DMS 273 (cell line): ENCODE results near the gene ZNF579.

Source experiments
- DNase-seq: peaks from one replicate; lab custom pipeline; 2025; ENCODE audit not compliant: unreplicated experiment; lab: John Stamatoyannopoulos, UW

ZNF579 gene

GRCh38 chr19:55613396-55613795 is 32.7 kb upstream of the ZNF579 start:
- DNase-seq = no peak

- DNase-seq = no peak
Observed at GRCh38 chr19:55611983-55612645, 31.5 kb upstream of the ZNF579 start.

DNA sequence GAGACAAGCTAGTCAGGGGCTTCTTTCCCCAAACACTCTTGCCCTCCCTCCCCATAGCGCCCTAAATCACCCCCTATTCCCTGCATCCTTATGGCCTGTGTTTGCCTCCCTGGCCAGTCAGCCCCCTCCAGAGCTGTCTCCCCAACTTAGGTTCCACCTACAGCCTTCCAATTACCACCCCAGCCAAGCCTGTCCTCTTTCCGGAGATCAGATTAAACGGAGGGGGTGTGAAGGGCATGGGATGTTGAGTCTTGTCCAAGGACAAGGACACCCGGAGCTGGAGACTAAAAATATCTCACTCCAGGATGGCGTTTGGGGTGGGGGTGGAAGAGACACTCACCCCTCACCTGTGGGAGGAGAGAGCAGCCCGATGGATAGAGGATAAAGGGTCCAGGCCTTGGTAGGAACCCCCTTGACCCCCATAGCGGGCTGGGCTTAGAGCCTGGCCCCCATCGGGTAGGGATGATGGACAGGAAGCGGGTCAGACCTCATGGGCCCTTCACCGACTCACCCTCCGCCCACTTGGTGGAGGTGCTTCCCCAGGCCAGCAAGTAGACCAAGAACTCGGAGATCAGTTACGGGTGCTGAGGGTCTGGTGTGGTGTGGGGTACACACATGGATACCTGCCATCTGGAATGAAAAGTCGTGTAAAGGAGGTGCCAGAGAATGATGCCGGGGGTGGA is 30.8 kb upstream of the ZNF579 start:
- no peak for DNase-seq

- DNase-seq = no peak
Observed at GRCh38 chr19:55609326-55609725, 28.7 kb upstream of the ZNF579 start.

DNA sequence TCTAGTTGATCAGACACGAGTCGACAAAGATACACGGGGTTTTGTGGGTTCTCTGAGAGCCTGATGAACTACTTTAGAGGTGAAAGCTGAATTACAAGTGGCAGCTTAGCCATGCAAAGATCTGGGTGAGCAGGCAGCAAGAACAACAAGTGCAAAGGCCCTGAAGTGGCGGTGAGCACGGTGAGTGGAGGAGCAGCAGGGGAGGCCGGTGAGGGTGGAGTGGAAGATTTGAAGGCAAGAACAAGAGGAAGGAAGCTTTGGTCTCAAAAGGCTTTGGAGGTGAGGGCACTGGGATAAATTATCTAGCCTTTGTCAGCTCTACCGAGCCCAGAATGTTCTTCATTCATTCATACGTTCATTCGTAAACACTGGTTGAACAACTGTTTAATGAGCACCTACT is 26.2 kb upstream of the ZNF579 start:
- DNase-seq = no peak

GRCh38 chr19:55606471-55606787 is 25.8 kb upstream of the ZNF579 start:
- no peak for DNase-seq

DNA sequence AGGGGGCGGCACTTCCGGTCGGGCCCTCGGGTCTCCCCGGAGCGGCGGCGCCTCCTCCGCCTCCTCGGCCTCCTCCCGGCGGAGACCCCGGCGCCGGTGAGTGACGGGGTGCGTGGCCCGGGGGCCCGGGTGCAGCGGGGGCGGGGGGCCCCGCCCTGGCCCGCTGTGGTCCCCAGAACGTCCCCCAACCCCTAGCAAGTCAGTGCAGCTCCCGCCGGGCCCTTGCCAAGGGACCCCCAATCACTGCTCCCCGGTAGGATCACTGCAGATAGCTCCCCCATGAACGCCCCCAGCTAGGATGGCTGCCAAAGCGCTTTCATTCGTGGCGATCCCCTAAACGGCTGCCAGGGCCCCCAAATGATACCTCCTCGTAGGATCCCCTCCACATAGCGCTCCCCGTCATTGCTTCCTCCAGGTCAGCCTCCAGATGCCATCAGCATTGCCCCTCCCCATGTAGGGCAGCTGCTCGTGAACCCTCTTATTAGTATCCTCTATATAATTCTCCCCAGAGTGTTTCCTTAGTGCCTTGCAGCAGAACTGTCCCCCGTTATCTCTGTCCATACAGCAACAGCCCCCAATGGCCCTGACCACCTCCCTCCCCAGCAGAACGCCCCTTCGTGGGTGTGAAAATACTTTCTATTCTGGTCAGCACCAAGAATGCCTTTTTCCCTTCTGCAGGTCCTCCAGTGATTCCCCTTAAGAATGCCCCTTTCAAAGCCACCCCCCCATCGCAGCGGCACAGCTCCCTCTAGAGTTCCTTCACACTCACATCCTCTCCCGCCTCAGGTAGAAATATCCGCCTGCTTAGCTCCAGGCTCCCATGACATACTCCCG is 25.2 kb upstream of the ZNF579 start, which contains the start of gene ZNF865:
Gene ZNF865 (plus strand): TSS at position 11 of the 834 bp plus-strand sequence. CDS start 7,972 bp downstream, outside the sequence.
- peak; percentile 89 for DNase-seq

DNA sequence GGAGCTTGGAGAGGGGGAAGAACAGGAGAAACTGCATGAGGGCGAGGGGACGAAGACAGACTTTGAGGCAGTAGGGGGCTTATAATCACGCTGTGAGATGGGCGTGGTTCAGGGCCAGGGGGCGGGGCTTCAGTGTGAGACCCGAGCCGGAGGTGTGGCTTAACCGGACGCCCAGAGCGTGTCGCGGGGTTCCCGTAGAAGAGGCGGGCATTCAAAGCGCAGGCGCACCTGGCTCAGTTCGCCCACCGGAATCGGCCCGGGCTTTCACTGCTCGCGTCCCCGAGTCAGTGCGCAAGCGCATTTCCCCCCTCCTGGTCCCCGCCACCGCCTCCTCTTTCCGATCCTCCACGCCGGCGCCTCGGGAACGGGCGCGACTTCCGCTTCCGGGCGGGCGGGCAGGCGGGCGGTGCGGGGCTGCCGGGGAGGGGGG is 24.6 kb upstream of the ZNF579 start:
- peak; percentile 99 for DNase-seq

- DNase-seq = no peak
Observed at GRCh38 chr19:55603581-55604292, 23.1 kb upstream of the ZNF579 start.

DNA sequence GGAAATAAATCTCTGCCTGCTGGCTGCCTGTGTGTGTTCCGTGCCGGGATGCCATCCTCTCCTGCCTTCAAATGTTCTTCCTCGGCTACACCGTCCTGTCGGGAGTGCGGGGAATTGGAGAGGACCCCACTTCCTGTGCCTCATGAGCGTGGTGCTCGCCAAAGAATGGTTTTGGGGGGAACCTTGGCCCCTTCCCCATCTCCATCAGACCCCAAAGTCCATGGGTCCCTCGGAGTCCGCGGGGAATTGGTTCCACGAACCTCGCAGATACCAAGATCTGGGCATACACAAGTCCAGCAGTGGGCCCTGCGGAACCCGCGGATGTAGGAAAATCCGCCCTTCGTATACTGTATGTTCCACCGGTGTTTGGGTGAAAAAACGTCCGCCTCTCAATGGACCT is 22.5 kb upstream of the ZNF579 start:
- no peak for DNase-seq

- DNase-seq = no peak
Observed at GRCh38 chr19:55602104-55603001, 21.7 kb upstream of the ZNF579 start.

DNA sequence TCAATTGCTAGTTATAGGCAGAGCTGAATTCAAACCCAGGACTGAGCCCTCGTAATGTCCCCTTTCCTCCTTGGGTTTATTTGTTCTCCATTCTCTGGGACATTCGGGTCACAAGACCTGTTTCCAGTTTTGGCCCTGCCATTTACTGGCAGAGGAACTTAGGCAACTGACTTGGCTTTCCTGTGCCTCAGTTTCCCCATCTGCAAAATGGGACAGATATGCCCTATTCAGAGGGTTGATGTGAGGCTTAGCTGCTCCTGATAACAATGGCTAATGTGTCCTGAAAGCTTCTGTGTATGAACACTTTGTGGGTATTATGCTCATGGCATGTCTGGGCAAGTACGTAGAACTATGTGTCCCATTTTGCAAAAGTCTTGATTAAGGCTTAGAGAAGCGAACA is 20.4 kb upstream of the ZNF579 start:
- DNase-seq = no peak

DNA sequence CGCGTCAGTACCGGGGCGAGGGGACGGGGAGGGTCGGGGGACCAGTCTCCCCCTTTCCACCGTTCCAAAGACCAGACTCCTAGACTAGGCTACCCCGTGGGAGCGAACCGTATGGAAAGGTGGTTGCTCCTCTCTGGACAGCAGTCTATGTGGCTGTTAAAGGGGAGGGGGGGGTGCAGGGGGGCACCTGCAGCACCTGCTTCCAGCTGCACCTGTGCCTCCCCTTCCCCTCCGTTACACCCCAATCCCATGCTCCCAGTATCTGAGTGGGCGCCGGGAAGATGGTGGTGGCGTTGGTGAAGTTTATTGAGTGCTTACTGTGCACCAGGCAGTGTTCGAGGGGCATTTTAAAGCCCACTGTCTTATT is 20.0 kb upstream of the ZNF579 start:
- DNase-seq = no peak

GRCh38 chr19:55599842-55600661 is 19.4 kb upstream of the ZNF579 start, which contains the start of gene ZNF524:
TSS of gene ZNF524 (plus strand) at chr19:55600288. CDS start at chr19:55602113, 1,825 bp downstream.
- DNase-seq = peak; percentile 97

DNA sequence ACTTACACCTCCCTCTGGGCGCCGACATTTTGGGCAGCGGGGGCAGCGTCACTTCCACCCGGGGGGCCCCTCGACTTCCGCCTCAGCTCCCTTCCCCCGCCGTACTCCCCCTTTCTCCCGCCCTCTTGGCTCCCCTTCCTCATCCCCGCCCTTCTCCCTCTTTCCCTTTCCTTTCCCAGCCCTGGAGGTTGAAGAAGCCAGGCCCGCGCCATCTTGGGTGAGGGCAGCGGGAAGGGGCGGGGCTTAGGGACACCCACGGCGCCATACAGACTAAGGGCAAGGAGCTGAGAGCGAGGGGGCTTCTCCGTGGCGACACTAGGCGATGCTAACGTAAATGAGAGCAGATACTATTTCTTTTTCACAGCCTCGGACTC is 18.8 kb upstream of the ZNF579 start, which contains the start of gene FIZ1:
Gene FIZ1 (minus strand): TSS at position 50 of the 374 bp plus-strand sequence. CDS start 1,652 bp downstream, outside the sequence.
- DNase-seq = peak; percentile 99

DNA sequence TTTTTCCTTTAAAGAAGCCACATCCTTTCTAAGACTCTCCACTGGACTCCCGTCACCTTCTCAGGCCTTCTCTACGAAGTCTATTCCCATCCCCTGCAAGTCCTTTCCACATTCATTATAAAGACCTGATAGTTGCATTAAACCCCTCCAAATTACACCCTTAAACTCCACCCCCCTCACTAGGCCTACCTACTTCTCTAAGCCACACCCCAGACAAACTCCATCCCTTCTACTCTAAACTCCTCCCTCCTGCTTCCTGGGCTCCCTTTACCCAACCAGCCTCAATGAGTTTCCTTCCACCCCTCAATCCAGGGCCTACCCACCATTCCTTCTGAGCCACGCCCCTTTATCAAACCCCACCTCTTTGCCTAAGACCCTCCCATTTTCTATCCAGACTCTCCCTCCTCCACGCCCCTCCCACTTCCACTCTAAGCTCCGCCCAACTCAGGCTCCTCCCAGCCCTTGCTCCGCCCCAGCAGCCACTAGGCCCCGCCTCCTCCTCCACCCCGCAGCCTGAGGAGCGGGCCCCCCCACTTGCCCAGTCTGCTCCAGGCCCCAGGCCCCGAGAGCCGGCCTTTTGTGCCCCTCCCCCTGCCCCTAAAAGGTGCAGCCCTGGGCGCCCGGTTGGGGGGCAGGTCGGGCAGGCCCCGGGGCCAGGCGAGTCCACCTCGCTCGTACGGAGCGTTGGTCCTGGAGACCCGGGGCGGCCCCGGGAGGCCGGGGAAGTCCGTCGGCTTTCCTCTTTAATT is 18.2 kb upstream of the ZNF579 start:
- DNase-seq = peak; percentile 93

GRCh38 chr19:55598034-55598433 is 17.4 kb upstream of the ZNF579 start:
- DNase-seq = no peak

DNA sequence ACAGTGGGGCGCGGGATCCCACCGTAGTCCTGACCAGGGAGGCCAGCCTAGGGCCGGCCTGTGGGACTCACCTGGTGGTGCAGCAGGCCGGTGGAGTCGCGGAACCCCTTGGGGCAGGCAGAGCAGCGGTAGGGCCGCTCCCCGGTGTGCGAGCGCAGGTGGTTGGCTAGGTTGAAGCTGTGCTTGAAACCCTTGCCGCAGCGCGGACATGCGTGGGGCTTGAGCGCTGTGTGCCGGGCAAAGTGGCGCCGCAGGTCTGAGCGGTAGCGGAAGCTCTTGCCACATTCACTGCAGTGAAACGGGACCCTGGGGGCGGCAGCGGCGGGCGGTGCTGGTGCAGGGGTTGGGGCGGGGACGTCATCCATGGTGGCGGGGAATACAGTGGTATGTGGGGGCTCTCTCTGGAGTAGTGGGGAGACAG is 16.9 kb upstream of the ZNF579 start:
- DNase-seq = no peak

- DNase-seq = no peak
Observed at GRCh38 chr19:55596304-55596703, 15.7 kb upstream of the ZNF579 start.
